SIG-M5 (cell line): Measurements from ENCODE around the gene FANK1.

Source experiments
- DNase-seq: peaks from one replicate; lab custom pipeline; 2025; lab: John Stamatoyannopoulos, UW

FANK1 gene

GRCh38 chr10:125985557-125986240 lies 89.3 kb downstream of the FANK1 start:
- DNase-seq: no peak

GRCh38 chr10:125989791-125990190 lies 93.4 kb downstream of the FANK1 start:
- DNase-seq: no peak

- no peak for DNase-seq
Measured at GRCh38 chr10:125990974-125991373, 94.6 kb downstream of the FANK1 start.

GRCh38 chr10:125991392-125991791 lies 95.0 kb downstream of the FANK1 start:
- DNase-seq: no peak

- no peak for DNase-seq
Measured at GRCh38 chr10:125992254-125992653, 95.9 kb downstream of the FANK1 start.

- DNase-seq: no peak
Measured at GRCh38 chr10:125994601-125995000, 98.2 kb downstream of the FANK1 start.

- no peak for DNase-seq
Measured at GRCh38 chr10:125995726-125996304, 99.5 kb downstream of the FANK1 start.

GRCh38 chr10:125997586-125997985 lies 101.2 kb downstream of the FANK1 start:
- no peak for DNase-seq

GRCh38 chr10:125999694-126000093 lies 103.3 kb downstream of the FANK1 start:
- DNase-seq: no peak

- no peak for DNase-seq
Measured at GRCh38 chr10:126001576-126001975, 105.2 kb downstream of the FANK1 start.

- no peak for DNase-seq
Measured at GRCh38 chr10:126004752-126005151, 108.4 kb downstream of the FANK1 start.

GRCh38 chr10:126006264-126006663 lies 109.9 kb downstream of the FANK1 start:
- no peak for DNase-seq

GRCh38 chr10:126006906-126007305 lies 110.5 kb downstream of the FANK1 start:
- DNase-seq: no peak

- DNase-seq: no peak
Measured at GRCh38 chr10:126009650-126010049, 113.3 kb downstream of the FANK1 start.

- no peak for DNase-seq
Measured at GRCh38 chr10:126011995-126012394, 115.6 kb downstream of the FANK1 start.

GRCh38 chr10:126012485-126012884 lies 116.1 kb downstream of the FANK1 start:
- DNase-seq: no peak

GRCh38 chr10:126013489-126014281 lies 117.3 kb downstream of the FANK1 start:
- no peak for DNase-seq

GRCh38 chr10:126014309-126014708 lies 117.9 kb downstream of the FANK1 start:
- DNase-seq: no peak

GRCh38 chr10:126015413-126015812 lies 119.0 kb downstream of the FANK1 start:
- DNase-seq: no peak

GRCh38 chr10:126016156-126016805 lies 119.9 kb downstream of the FANK1 start:
- DNase-seq: no peak

- no peak for DNase-seq
Measured at GRCh38 chr10:126016882-126017281, 120.5 kb downstream of the FANK1 start.

GRCh38 chr10:126017961-126018560 lies 121.7 kb downstream of the FANK1 start:
- DNase-seq: no peak
